GM12875 (cell line): ENCODE measurements around the gene TENT4B.

Experiments
- H3K4me3 ChIP-seq: one replicate; pipeline ENCODE4 v1.5.1; 2011; ENCODE audit warnings: low read depth, low read length, control low read depth
- TF ChIP-seq, protein P1 (sequence below): IDR thresholded peaks from 2 replicates; pipeline ENCODE4 v1.5.1; 2011; ENCODE audit warnings: low read depth, mild to moderate bottlenecking, control low read depth, inconsistent platforms, low read length, moderate library complexity, borderline replicate concordance; ENCODE audit not compliant: insufficient read depth

Gene TENT4B

DNA sequence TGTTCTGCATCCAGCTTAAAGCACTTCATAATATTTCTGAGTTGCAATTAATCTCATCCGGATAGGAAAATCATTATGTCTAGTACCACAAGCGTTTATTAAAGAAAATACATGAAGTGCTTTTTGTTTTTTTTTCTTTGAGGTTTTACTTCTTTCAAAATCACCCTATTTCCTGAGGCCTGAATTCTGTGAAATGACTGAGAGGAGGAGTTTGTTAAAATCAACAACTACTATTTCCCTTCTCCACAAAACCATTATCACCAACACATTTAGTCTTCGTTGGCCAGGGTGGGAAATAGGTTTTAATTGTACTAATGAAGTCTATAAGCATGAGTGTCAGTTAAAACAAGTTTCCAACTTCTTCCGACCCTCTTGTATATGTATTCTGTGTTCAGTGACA is 62.6 kb downstream of the TENT4B start:
- TF ChIP-seq, protein P1, sequence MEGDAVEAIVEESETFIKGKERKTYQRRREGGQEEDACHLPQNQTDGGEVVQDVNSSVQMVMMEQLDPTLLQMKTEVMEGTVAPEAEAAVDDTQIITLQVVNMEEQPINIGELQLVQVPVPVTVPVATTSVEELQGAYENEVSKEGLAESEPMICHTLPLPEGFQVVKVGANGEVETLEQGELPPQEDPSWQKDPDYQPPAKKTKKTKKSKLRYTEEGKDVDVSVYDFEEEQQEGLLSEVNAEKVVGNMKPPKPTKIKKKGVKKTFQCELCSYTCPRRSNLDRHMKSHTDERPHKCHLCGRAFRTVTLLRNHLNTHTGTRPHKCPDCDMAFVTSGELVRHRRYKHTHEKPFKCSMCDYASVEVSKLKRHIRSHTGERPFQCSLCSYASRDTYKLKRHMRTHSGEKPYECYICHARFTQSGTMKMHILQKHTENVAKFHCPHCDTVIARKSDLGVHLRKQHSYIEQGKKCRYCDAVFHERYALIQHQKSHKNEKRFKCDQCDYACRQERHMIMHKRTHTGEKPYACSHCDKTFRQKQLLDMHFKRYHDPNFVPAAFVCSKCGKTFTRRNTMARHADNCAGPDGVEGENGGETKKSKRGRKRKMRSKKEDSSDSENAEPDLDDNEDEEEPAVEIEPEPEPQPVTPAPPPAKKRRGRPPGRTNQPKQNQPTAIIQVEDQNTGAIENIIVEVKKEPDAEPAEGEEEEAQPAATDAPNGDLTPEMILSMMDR = no peak
- H3K4me3 ChIP-seq = no peak overlapping the region

DNA sequence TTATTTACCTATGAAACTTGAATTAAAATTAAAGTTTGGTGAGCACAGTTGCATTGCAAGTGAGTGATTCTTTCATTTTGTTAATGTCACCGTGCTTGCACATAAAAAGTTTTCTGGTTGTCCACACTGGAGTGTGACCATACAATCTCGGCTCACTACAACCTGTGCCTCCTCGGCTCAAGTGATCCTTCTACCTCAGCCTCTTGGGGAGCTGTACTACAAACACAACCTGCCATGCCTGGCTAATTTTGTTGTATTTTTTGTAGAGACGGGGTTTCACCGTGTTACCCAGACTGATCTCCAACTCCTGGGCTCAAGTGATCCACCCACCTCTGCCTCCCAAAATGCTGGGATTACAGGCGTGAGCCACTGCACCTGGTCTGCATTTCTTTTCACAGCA is 63.1 kb downstream of the TENT4B start:
- H3K4me3 ChIP-seq = no peak overlapping the region
- TF ChIP-seq, protein P1 = no peak

DNA sequence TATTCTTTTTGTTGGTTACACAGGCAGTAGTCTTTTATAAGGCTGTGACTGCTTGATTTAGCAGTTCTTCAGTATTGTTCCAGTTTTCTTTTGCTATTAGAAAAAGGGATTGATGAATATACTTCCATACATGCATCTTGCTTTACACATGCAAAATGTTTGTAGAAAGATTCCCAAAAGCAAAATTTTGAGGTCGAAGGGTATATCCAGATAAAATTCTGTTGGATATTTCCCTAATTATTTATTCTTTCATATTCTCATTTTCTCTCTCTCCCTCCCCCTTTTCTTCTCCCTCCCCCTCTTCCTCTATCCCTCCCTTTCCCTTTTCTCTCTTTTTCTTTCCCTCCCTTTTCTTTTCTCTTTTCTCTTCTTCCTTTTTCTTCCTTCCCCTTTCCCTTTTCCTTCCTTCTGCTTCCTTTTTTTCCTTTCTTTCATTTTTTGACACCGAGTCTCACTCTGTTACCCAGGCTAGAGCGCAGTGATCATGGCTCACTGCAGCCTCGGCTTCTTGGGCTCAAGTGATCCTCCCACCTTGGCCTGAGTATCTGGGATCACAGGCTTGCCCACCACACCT is 66.4 kb downstream of the TENT4B start:
- TF ChIP-seq, protein P1 = no peak
- H3K4me3 ChIP-seq = no peak overlapping the region

DNA sequence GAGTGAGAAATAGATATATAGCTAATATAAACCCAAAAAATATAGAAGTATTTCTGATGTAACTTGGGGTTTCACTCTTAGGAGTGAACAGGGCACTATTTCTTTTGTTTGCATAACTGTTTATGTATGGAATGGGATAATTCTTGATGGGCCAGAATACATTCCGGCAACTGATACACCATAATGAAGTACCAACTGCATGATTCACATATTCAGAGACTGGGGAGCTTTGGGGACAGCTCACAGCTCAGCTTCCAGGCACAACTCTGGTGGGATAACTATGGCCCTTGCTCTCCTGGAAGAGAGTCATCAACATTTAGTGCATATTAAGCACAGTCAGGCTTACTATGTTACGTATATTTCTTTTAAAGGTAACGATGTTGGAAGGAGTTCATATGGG is 71.2 kb downstream of the TENT4B start:
- TF ChIP-seq, protein P1 = no peak
- H3K4me3 ChIP-seq = no peak overlapping the region

DNA sequence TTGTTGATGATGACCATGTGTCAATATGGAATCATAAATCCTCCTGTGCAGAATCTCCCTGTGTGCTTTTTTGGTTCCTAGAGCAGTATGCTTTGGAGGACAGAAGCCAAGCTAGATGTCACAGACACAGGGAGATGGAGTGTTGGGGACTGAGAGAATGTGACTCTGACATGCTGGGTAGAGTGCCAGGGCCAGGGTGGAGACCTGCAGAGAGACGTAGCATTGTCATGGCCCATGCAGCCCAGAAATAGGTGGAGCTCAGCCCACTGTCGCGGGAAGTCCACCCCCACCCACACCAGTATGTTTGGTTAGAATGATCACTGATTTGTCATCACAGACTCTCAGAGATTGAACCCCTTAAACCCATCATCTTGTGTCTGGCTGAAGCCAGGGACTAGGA is 74.0 kb downstream of the TENT4B start:
- TF ChIP-seq, protein P1 = no peak
- H3K4me3 ChIP-seq = no peak overlapping the region

DNA sequence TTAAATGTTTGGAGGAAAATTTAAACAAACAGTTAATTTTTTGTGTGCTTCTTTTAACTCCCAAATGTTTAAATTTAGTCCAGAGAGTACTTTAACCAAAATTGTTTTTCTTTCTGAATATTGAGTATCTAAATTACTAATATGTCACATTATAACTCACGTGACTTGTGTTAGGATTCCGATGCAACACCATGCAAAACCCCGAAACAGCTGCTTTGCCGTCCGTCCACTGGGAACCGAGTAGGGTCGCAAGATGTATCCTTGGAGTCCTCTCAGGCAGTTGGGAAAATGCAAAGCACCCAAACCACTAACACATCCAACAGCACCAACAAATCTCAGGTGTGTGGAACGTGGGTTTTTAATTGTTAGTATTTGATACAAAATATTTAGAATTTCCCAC is 74.6 kb downstream of the TENT4B start:
- no peak overlapping the region for H3K4me3 ChIP-seq
- TF ChIP-seq, protein P1 = no peak

DNA sequence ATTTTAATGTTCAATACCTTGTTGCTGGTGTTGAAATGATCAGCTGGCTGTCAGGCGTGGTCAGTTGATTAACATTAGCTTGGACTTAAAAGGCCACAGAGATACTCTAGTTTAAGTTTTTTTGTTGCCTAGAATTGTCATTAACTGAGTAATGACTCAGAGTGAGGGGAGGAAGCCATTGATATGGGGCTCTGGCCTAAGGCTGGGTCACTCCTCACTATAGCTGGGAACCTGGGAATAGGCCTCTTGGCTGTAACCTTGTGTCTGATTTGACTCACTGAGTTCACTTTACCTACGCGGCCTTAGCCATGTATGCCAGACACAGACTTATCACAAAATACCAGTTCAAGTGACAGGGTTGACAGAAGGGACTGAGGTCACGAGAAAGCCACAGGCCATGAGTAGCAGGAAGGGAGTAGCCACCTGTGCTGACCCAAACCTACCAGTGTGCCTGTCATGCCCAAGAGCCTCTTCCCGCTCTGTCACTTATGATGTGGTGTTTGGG is 75.3 kb downstream of the TENT4B start:
- no peak overlapping the region for H3K4me3 ChIP-seq
- TF ChIP-seq, protein P1 = no peak
